ENCODE results near the gene FHIT.

FHIT gene

GRCh38 chr3:59894425-59895121 lies 1356.7 kb downstream of the FHIT start:
- Mint-ChIP-seq H3K36me3 (ENCODE audit: low read depth) (no peaks in the 10 kb centered on the region), H3K27ac (no peak overlapping the region), H3K4me1 (ENCODE audit: low read depth) (no peaks in the 10 kb centered on the region), H3K9me3 (no peaks in the 10 kb centered on the region), H3K4me3 (no peak overlapping the region), H3K27me3 (no peaks in the 10 kb centered on the region)
- intact Hi-C loops (cut with micrococcal nuclease): no loop called here

- Mint-ChIP-seq H3K27ac (no peak overlapping the region), H3K36me3 (ENCODE audit: low read depth) (no peaks in the 10 kb centered on the region), H3K4me1 (ENCODE audit: low read depth) (no peaks in the 10 kb centered on the region), H3K27me3 (no peaks in the 10 kb centered on the region), H3K9me3 (no peaks in the 10 kb centered on the region), H3K4me3 (no peak overlapping the region)
- intact Hi-C loops (cut with micrococcal nuclease): no loop called here
Observed at GRCh38 chr3:59890639-59891038, 1360.6 kb downstream of the FHIT start.

GRCh38 chr3:59886790-59887189 lies 1364.5 kb downstream of the FHIT start:
- Mint-ChIP-seq H3K27me3 (no peaks in the 10 kb centered on the region), H3K36me3 (ENCODE audit: low read depth) (no peaks in the 10 kb centered on the region), H3K4me3 (no peak overlapping the region), H3K27ac (no peak overlapping the region), H3K9me3 (no peaks in the 10 kb centered on the region), H3K4me1 (ENCODE audit: low read depth) (peaks cover 6% of the 10 kb centered on the region)
- intact Hi-C loops (cut with micrococcal nuclease): no loop called here

GRCh38 chr3:59885899-59886400 lies 1365.3 kb downstream of the FHIT start:
- H3K27me3 Mint-ChIP-seq: no peaks in the 10 kb centered on the region
- H3K27ac Mint-ChIP-seq: no peak overlapping the region
- intact Hi-C loops (cut with micrococcal nuclease): no loop called here
- H3K36me3 Mint-ChIP-seq (ENCODE audit: low read depth): no peaks in the 10 kb centered on the region
- H3K4me3 Mint-ChIP-seq: no peak overlapping the region
- peaks cover 6% of the 10 kb centered on the region for H3K4me1 Mint-ChIP-seq (ENCODE audit: low read depth)
- no peaks in the 10 kb centered on the region for H3K9me3 Mint-ChIP-seq

GRCh38 chr3:59885101-59885500 lies 1366.2 kb downstream of the FHIT start:
- Mint-ChIP-seq H3K4me1 (ENCODE audit: low read depth) (peaks cover 6% of the 10 kb centered on the region), H3K27ac (no peak overlapping the region), H3K27me3 (no peaks in the 10 kb centered on the region), H3K36me3 (ENCODE audit: low read depth) (no peaks in the 10 kb centered on the region), H3K4me3 (no peak overlapping the region), H3K9me3 (no peaks in the 10 kb centered on the region)
- intact Hi-C loops (cut with micrococcal nuclease): no loop called here

GRCh38 chr3:59884409-59884808 lies 1366.8 kb downstream of the FHIT start:
- Mint-ChIP-seq H3K27ac (peak overlapping the region; percentile 64), H3K4me1 (ENCODE audit: low read depth) (peaks cover 6% of the 10 kb centered on the region), H3K9me3 (no peaks in the 10 kb centered on the region), H3K4me3 (no peak overlapping the region), H3K36me3 (ENCODE audit: low read depth) (no peaks in the 10 kb centered on the region), H3K27me3 (no peaks in the 10 kb centered on the region)
- intact Hi-C loops (cut with micrococcal nuclease): no loop called here

- no peaks in the 10 kb centered on the region for H3K27me3 Mint-ChIP-seq
- no peak overlapping the region for H3K27ac Mint-ChIP-seq
- no peak overlapping the region for H3K4me3 Mint-ChIP-seq
- H3K4me1 Mint-ChIP-seq (ENCODE audit: low read depth): peaks cover 6% of the 10 kb centered on the region
- intact Hi-C loops (cut with micrococcal nuclease): no loop called here
- H3K9me3 Mint-ChIP-seq: no peaks in the 10 kb centered on the region
- no peaks in the 10 kb centered on the region for H3K36me3 Mint-ChIP-seq (ENCODE audit: low read depth)
Observed at GRCh38 chr3:59882746-59883145, 1368.5 kb downstream of the FHIT start.

- Mint-ChIP-seq H3K4me3 (no peak overlapping the region), H3K36me3 (ENCODE audit: low read depth) (no peaks in the 10 kb centered on the region), H3K27me3 (no peaks in the 10 kb centered on the region), H3K4me1 (ENCODE audit: low read depth) (peaks cover 23% of the 10 kb centered on the region), H3K9me3 (no peaks in the 10 kb centered on the region), H3K27ac (no peak overlapping the region)
- intact Hi-C loops (cut with micrococcal nuclease): no loop called here
Observed at GRCh38 chr3:59880717-59881116, 1370.5 kb downstream of the FHIT start.

GRCh38 chr3:59879031-59879581 lies 1372.1 kb downstream of the FHIT start:
- no peaks in the 10 kb centered on the region for H3K27me3 Mint-ChIP-seq
- intact Hi-C loops (cut with micrococcal nuclease): no loop called here
- H3K27ac Mint-ChIP-seq: no peak overlapping the region
- H3K9me3 Mint-ChIP-seq: no peaks in the 10 kb centered on the region
- H3K4me3 Mint-ChIP-seq: no peak overlapping the region
- peaks cover 25% of the 10 kb centered on the region for H3K4me1 Mint-ChIP-seq (ENCODE audit: low read depth)
- H3K36me3 Mint-ChIP-seq (ENCODE audit: low read depth): no peaks in the 10 kb centered on the region

GRCh38 chr3:59878038-59878427 lies 1373.2 kb downstream of the FHIT start:
- Mint-ChIP-seq H3K27me3 (no peaks in the 10 kb centered on the region), H3K27ac (no peak overlapping the region), H3K4me3 (no peak overlapping the region), H3K4me1 (ENCODE audit: low read depth) (peaks cover 36% of the 10 kb centered on the region), H3K36me3 (ENCODE audit: low read depth) (no peaks in the 10 kb centered on the region), H3K9me3 (no peaks in the 10 kb centered on the region)
- intact Hi-C loops (cut with micrococcal nuclease): no loop called here

GRCh38 chr3:59877263-59878037 lies 1373.8 kb downstream of the FHIT start:
- Mint-ChIP-seq H3K27ac (no peak overlapping the region), H3K9me3 (no peaks in the 10 kb centered on the region), H3K27me3 (no peaks in the 10 kb centered on the region), H3K4me3 (no peak overlapping the region), H3K36me3 (ENCODE audit: low read depth) (no peaks in the 10 kb centered on the region), H3K4me1 (ENCODE audit: low read depth) (peaks cover 40% of the 10 kb centered on the region)
- intact Hi-C loops (cut with micrococcal nuclease): no loop called here

- no peaks in the 10 kb centered on the region for H3K9me3 Mint-ChIP-seq
- H3K36me3 Mint-ChIP-seq (ENCODE audit: low read depth): no peaks in the 10 kb centered on the region
- H3K4me3 Mint-ChIP-seq: no peak overlapping the region
- intact Hi-C loops (cut with micrococcal nuclease): no loop called here
- no peak overlapping the region for H3K27ac Mint-ChIP-seq
- no peaks in the 10 kb centered on the region for H3K27me3 Mint-ChIP-seq
- peaks cover 40% of the 10 kb centered on the region for H3K4me1 Mint-ChIP-seq (ENCODE audit: low read depth)
Observed at GRCh38 chr3:59876533-59877062, 1374.7 kb downstream of the FHIT start.

- Mint-ChIP-seq H3K4me1 (ENCODE audit: low read depth) (peaks cover 40% of the 10 kb centered on the region), H3K4me3 (peak overlapping the region; percentile 47), H3K9me3 (no peaks in the 10 kb centered on the region), H3K27ac (peak overlapping the region; percentile 44), H3K36me3 (ENCODE audit: low read depth) (no peaks in the 10 kb centered on the region), H3K27me3 (no peaks in the 10 kb centered on the region)
- intact Hi-C loops (cut with micrococcal nuclease): no loop called here
Observed at GRCh38 chr3:59873576-59874230, 1377.5 kb downstream of the FHIT start.

GRCh38 chr3:59872128-59872527 lies 1379.1 kb downstream of the FHIT start:
- H3K4me3 Mint-ChIP-seq: no peak overlapping the region
- no peak overlapping the region for H3K27ac Mint-ChIP-seq
- intact Hi-C loops (cut with micrococcal nuclease): no loop called here
- H3K27me3 Mint-ChIP-seq: no peaks in the 10 kb centered on the region
- H3K9me3 Mint-ChIP-seq: no peaks in the 10 kb centered on the region
- no peaks in the 10 kb centered on the region for H3K36me3 Mint-ChIP-seq (ENCODE audit: low read depth)
- H3K4me1 Mint-ChIP-seq (ENCODE audit: low read depth): peaks cover 34% of the 10 kb centered on the region

Measured in dendritic cell treated with granulocyte-macrophage colony-stimulating factor and Interleukin-4, amounts not matched to agents 40 ng/mL and 50 ng/mL, for 4 days (primary cell).